Measurements from ENCODE around the gene PIP5K1B. TPM values are rescaled to one million over a fixed set of nuclear protein-coding genes. Genes with fewer than 3 reads are reported as not detected.

PIP5K1B gene
- total RNA-seq, 6 donors from 2014 or later, result 22.4 to 76.8 (median 47.2) TPM

GRCh38 chr9:68869022-68869421 is 164.0 kb downstream of the PIP5K1B start:
- ATAC-seq (ENCODE audit: low FRiP score in 2 of 2), result no peak

GRCh38 chr9:68870086-68870485 is 165.0 kb downstream of the PIP5K1B start:
- Histone ChIP-seq H3K4me1 (peaks cover 5 to 26% (median 20%) of the 10 kb centered on the region in 4 donors), H3K27ac (peak overlapping the region in 2 of 4 donors; percentile 32 to 67), H3K4me3 (no peak overlapping the region), H3K27me3 (no peaks in the 10 kb centered on the region), H3K9me3 (no peaks in the 10 kb centered on the region), H3K36me3 (no peaks in the 10 kb centered on the region)
- TF ChIP-seq POLR2AphosphoS5 (IDR thresholded peaks at IDR 0.05) (no peak), POLR2A (IDR thresholded peaks at IDR 0.05) (no peak), EP300 (IDR thresholded peaks at IDR 0.05) (no peak), CTCF (IDR thresholded peaks at IDR 0.05) (no peak)
- no peak for ATAC-seq (ENCODE audit: low FRiP score in 2 of 2)
- no peak for DNase-seq
- WGBS, 2 donors, result 46 to 52% methylated on average over 4 of the region's 4 CpGs

More at GRCh38 chr9:68869022-68869421, 164.0 kb downstream of the PIP5K1B start:
- no peaks in the 10 kb centered on the region for H3K36me3 ChIP-seq
- no peak overlapping the region for H3K27ac ChIP-seq
- 95 to 100% methylated on average over 3 of the region's 3 CpGs for WGBS, 2 donors
- no peak for DNase-seq
- H3K4me3 ChIP-seq, result no peak overlapping the region
- H3K9me3 ChIP-seq, result no peaks in the 10 kb centered on the region
- TF ChIP-seq EP300 (IDR thresholded peaks at IDR 0.05) (no peak), POLR2AphosphoS5 (IDR thresholded peaks at IDR 0.05) (no peak)
- H3K4me1 ChIP-seq, result peaks cover 5 to 26% (median 20%) of the 10 kb centered on the region in 4 donors
- H3K27me3 ChIP-seq, result no peaks in the 10 kb centered on the region

GRCh38 chr9:68871236-68871635 is 166.2 kb downstream of the PIP5K1B start:
- peaks cover 5 to 26% (median 20%) of the 10 kb centered on the region in 4 donors for H3K4me1 ChIP-seq
- H3K27ac ChIP-seq, result peak overlapping the region; percentile 11 to 67 (median 34)
- no peak overlapping the region for H3K4me3 ChIP-seq
- no peaks in the 10 kb centered on the region for H3K27me3 ChIP-seq
- WGBS, 2 donors, result 31 to 58% methylated on average over 3 of the region's 3 CpGs
- no peak for ATAC-seq (ENCODE audit: low FRiP score in 2 of 2)
- no peak for TF ChIP-seq POLR2A (IDR thresholded peaks at IDR 0.05)
- no peak for TF ChIP-seq CTCF (IDR thresholded peaks at IDR 0.05)
- peak in 2 of 4 donors; percentile 11 to 36 for TF ChIP-seq EP300 (IDR thresholded peaks at IDR 0.05)
- no peaks in the 10 kb centered on the region for H3K36me3 ChIP-seq
- no peaks in the 10 kb centered on the region for H3K9me3 ChIP-seq
- DNase-seq, result no peak

- WGBS, 2 donors, result 45 to 61% methylated on average over 8 of the region's 8 CpGs
- Histone ChIP-seq H3K27me3 (no peaks in the 10 kb centered on the region), H3K27ac (peak overlapping the region; percentile 28 to 67 (median 33)), H3K36me3 (no peaks in the 10 kb centered on the region), H3K4me3 (no peak overlapping the region), H3K4me1 (peaks cover 5 to 26% (median 20%) of the 10 kb centered on the region in 4 donors), H3K9me3 (no peaks in the 10 kb centered on the region)
- no peak for TF ChIP-seq POLR2AphosphoS5 (IDR thresholded peaks at IDR 0.05)
- no peak for TF ChIP-seq POLR2A (IDR thresholded peaks at IDR 0.05)
- no peak for TF ChIP-seq CTCF (IDR thresholded peaks at IDR 0.05)
- no peak for TF ChIP-seq EP300 (IDR thresholded peaks at IDR 0.05)
- DNase-seq (no peak), ATAC-seq (ENCODE audit: low FRiP score in 2 of 2) (no peak)
These were observed 167.0 kb downstream of the PIP5K1B start for GRCh38 chr9:68872026-68872501.

- no peak for ATAC-seq (ENCODE audit: low FRiP score in 2 of 2)
- 89 to 91% methylated on average over 6 of the region's 6 CpGs for WGBS, 2 donors
These were observed 168.1 kb downstream of the PIP5K1B start for GRCh38 chr9:68873179-68873578.

More at GRCh38 chr9:68873179-68873578, 168.1 kb downstream of the PIP5K1B start:
- H3K9me3 ChIP-seq, result no peaks in the 10 kb centered on the region
- TF ChIP-seq POLR2A (IDR thresholded peaks at IDR 0.05), result no peak
- TF ChIP-seq POLR2AphosphoS5 (IDR thresholded peaks at IDR 0.05), result no peak
- no peak for TF ChIP-seq CTCF (IDR thresholded peaks at IDR 0.05)
- no peak for TF ChIP-seq EP300 (IDR thresholded peaks at IDR 0.05)
- H3K27ac ChIP-seq, result no peak overlapping the region
- peaks cover 5 to 26% (median 20%) of the 10 kb centered on the region in 4 donors for H3K4me1 ChIP-seq
- H3K27me3 ChIP-seq, result no peaks in the 10 kb centered on the region
- no peak overlapping the region for H3K4me3 ChIP-seq
- H3K36me3 ChIP-seq, result no peaks in the 10 kb centered on the region
- peak in 1 of 2 donors; percentile 15 for DNase-seq
